NT2/D1 (cell line): ENCODE measurements around the gene NXPH1.

Source experiments
- SUZ12 ChIP-seq: IDR thresholded peaks from 2 replicates; pipeline ENCODE4 v1.6.1; 2011; ENCODE audit not compliant: insufficient read length, insufficient read depth; ENCODE audit errors: extremely low read depth
- ZNF274 ChIP-seq: IDR thresholded peaks from 2 replicates; pipeline ENCODE4 v1.6.1; 2011; ENCODE audit warnings: mild to moderate bottlenecking, low read depth, low read length

DNA sequence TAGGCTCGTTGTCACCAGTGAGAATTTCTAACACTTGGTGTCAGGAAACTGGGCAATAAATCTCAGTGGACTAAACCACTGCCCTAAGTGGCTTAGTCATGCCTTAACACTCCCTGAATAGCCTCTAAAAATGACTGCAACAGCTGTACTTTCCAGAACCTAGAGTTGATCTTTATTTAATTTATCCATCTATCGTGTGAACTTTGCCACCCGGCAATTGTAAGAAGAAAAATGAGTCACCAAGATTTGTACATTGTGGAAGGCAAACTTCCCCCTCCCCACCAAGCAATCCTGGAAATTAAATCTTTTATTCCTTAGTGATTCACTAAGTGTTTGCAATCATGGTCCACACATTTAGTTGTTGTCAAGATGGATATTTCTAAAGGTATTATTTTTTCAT lies 47.1 kb downstream of the NXPH1 start:
- no peak for TF ChIP-seq SUZ12
- no peak for TF ChIP-seq ZNF274
